SJSA1 (cell line): Measurements from ENCODE around the gene ICOSLG. TPM values are rescaled to one million over a fixed set of nuclear protein-coding genes. Genes with fewer than 3 reads are reported as not detected.
"Not testable (repeated sequence)": the region's sequence is repeated elsewhere in the genome, so short reads cannot be mapped to it uniquely, and the experiment has no call there.

Source experiments
- DNase-seq, 2 experiments: peaks; one replicate each; pipeline ENCODE4 v3.0.0-alpha.2; 2015 to 2020; ENCODE audit warnings: low spot score in 2 of 2, low read depth in 1 of 2
- H3K27ac ChIP-seq: fragments of 250-450 bp; sonication (Bioruptor Pico); 2 replicates; pipeline ENCODE4 v1.5.1; 2020; ENCODE audit warnings: mild to moderate bottlenecking, moderate library complexity
- H3K27me3 ChIP-seq: fragments of 250-450 bp; sonication (Bioruptor Pico); replicated peaks from 2 replicates; pipeline ENCODE4 v1.5.1; 2020; ENCODE audit warnings: mild to moderate bottlenecking, moderate library complexity
- H3K36me3 ChIP-seq: fragments of 250-450 bp; sonication (Bioruptor Pico); 2 replicates; pipeline ENCODE4 v1.5.1; 2020; ENCODE audit warnings: mild to moderate bottlenecking
- H3K4me1 ChIP-seq: fragments of 250-450 bp; sonication (Bioruptor Pico); replicated peaks from 2 replicates; pipeline ENCODE4 v1.6.1; 2021; ENCODE audit warnings: mild to moderate bottlenecking
- H3K4me3 ChIP-seq: fragments of 250-450 bp; sonication (Bioruptor Pico); 2 replicates; pipeline ENCODE4 v1.5.1; 2020; ENCODE audit warnings: mild to moderate bottlenecking
- H3K9me3 ChIP-seq: fragments of 250-450 bp; sonication (Bioruptor Pico); replicated peaks from 2 replicates; pipeline ENCODE4 v1.5.1; 2020; ENCODE audit warnings: mild to moderate bottlenecking
- total RNA-seq: library from RNA; depleted of rRNA; stranded (reverse); fragments of >200 nt; shearing (Covaris generic); gene quantifications from 2 replicates; pipeline ENCODE4 v1.2.3, GENCODE V29; 2014; rRNA removed

Gene ICOSLG
- total RNA-seq, result 0.26 TPM in 1 of 2 replicates, not detected in the other

- not testable (repeated sequence) for DNase-seq
Measured at GRCh38 chr21:44240842-44241241, at the start of gene ICOSLG. TSS of gene ICOSLG (minus strand) at chr21:44240943. CDS start at chr21:44240817, 126 bp downstream.

DNA sequence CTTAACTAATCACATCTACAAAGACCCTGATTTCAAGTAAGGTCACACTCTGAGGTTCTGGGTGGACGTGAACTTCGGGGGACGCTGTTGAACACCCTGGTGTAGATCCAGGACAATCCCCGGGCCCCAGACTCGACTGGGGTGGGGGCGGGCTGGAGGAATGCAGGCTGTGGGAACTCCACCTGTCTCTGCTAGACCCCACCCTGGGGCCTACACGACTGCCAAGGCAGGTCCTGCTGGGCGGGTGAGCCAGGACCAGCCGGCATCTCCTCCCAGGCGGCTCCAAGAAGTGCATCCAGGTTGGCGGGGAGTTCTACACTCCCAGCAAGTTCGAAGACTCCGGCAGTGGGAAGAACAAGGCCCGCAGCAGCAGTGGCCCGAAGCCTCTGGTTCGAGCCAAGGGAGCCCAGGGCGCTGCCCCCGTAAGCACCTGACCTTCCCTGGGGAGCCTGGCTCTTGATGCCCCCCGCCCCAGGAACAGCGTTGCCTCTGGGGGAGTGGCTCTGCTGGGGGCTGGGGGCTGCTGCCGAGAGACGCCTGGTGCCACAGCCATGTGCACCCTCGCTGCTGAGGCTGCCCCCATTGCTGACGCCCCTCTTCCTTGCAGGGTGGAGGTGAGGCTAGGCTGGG lies 48.8 kb upstream of the ICOSLG start:
- no peak for DNase-seq
- Histone ChIP-seq H3K4me1 (peaks cover 7% of the 10 kb centered on the region), H3K9me3 (no peaks in the 10 kb centered on the region; the same call in 1 of the 2 replicates), H3K27me3 (0 out of 2 replicates have a peak, but pooled peaks cover 4% of the 10 kb centered on the region), H3K27ac (no peak overlapping the region), H3K4me3 (no peak overlapping the region), H3K36me3 (no peaks in the 10 kb centered on the region)

More at GRCh38 chr21:44240842-44241241, at the start of gene ICOSLG:
- not testable (repeated sequence) for H3K27ac ChIP-seq, H3K4me3 ChIP-seq, H3K9me3 ChIP-seq, H3K4me1 ChIP-seq, H3K36me3 ChIP-seq, H3K27me3 ChIP-seq

GRCh38 chr21:44288251-44289110 lies 47.7 kb upstream of the ICOSLG start:
- Histone ChIP-seq H3K27me3 (0 out of 2 replicates have a peak, but pooled peaks cover 4% of the 10 kb centered on the region), H3K36me3 (no peaks in the 10 kb centered on the region), H3K9me3 (no peaks in the 10 kb centered on the region; the same call in 1 of the 2 replicates), H3K4me3 (no peak overlapping the region), H3K27ac (no peak overlapping the region), H3K4me1 (peaks cover 7% of the 10 kb centered on the region)
- DNase-seq, result no peak

- 0 out of 2 replicates have a peak, but pooled peaks cover 4% of the 10 kb centered on the region for H3K27me3 ChIP-seq
- no peaks in the 10 kb centered on the region; the same call in 1 of the 2 replicates for H3K9me3 ChIP-seq
- no peak overlapping the region for H3K4me3 ChIP-seq
- DNase-seq, result no peak
- H3K27ac ChIP-seq, result no peak overlapping the region
- H3K36me3 ChIP-seq, result no peaks in the 10 kb centered on the region
- peaks cover 7% of the 10 kb centered on the region for H3K4me1 ChIP-seq
Measured at GRCh38 chr21:44286716-44287632, 46.2 kb upstream of the ICOSLG start.

GRCh38 chr21:44286086-44286715 lies 45.5 kb upstream of the ICOSLG start:
- no peaks in the 10 kb centered on the region; the same call in 1 of the 2 replicates for H3K9me3 ChIP-seq
- no peak for DNase-seq
- no peak overlapping the region for H3K27ac ChIP-seq
- H3K4me1 ChIP-seq, result peaks cover 7% of the 10 kb centered on the region
- no peaks in the 10 kb centered on the region for H3K36me3 ChIP-seq
- H3K4me3 ChIP-seq, result no peak overlapping the region
- 0 out of 2 replicates have a peak, but pooled peaks cover 4% of the 10 kb centered on the region for H3K27me3 ChIP-seq

DNA sequence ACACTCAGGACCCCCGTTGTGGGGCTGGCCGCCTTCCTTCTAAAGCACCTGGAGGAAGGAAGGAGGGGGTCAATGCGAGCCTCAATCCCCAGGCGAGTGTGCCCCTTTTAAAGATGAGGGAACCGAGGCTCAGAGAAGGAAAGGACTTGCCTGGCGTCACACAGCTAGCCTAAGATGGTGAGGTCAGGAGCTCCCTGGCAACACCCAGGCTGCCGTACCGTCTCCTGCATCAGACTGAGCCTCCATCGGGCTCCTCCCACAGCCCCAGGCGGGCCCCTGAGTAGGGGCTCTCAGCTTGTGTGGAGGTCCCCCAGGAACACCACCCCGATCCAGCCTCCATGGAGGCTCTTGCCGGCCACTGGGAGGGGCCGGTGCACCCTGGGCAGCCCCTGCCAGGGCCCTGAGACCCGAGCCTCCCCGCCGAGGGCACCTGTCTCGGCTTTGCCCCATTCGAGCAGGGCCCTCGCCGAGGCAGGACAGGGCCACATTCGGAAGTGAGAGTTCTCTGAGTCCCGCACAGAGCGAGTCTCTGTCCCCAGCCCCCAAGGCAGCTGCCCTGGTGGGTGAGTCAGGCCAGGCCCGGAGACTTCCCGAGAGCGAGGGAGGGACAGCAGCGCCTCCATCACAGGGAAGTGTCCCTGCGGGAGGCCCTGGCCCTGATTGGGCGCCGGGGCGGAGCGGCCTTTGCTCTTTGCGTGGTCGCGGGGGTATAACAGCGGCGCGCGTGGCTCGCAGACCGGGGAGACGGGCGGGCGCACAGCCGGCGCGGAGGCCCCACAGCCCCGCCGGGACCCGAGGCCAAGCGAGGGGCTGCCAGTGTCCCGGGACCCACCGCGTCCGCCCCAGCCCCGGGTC lies 44.6 kb upstream of the ICOSLG start, which contains the start of gene AIRE:
Gene AIRE (plus strand): TSS at position 739 of the 855 bp plus-strand sequence. CDS start 131 bp downstream, outside the sequence.
- H3K4me1 ChIP-seq, result peaks cover 7% of the 10 kb centered on the region
- peak in 1 of 2 experiments; percentile 70 for DNase-seq
- no peak within 1 kb of the TSS for H3K27ac ChIP-seq
- 0 out of 2 replicates have a peak, but pooled peaks cover 4% of the 10 kb centered on the region for H3K27me3 ChIP-seq
- peak within 1 kb of the TSS; percentile 9; the same call in 1 of the 2 replicates for H3K4me3 ChIP-seq
- no peaks in the 10 kb centered on the region; the same call in 1 of the 2 replicates for H3K9me3 ChIP-seq
- H3K36me3 ChIP-seq, result no peaks in the 10 kb centered on the region

DNA sequence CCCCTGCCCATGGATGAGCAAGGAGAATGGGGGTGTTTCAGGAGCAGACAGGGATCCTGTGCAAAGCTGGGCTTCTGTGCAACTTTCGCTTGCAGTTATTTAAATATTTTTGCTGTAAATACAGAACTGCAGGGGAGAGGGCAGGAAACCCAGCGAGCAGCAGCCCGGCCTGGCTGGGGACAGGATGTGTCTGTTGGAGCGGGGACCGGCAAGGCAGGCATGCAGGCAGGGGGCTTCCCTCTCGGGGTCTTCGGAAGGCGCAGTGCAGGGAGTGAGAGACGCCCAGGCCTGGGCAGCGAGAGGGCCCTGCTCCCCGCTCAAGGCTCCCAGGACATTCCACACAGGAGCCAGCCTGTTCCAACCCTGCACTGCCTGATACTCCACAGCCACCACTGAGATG lies 43.2 kb upstream of the ICOSLG start:
- H3K36me3 ChIP-seq, result no peaks in the 10 kb centered on the region
- H3K27ac ChIP-seq, result no peak overlapping the region
- peaks cover 7% of the 10 kb centered on the region for H3K4me1 ChIP-seq
- DNase-seq, result no peak
- no peak overlapping the region for H3K4me3 ChIP-seq
- H3K27me3 ChIP-seq, result 0 out of 2 replicates have a peak, but pooled peaks cover 4% of the 10 kb centered on the region
- H3K9me3 ChIP-seq, result no peaks in the 10 kb centered on the region; the same call in 1 of the 2 replicates

DNA sequence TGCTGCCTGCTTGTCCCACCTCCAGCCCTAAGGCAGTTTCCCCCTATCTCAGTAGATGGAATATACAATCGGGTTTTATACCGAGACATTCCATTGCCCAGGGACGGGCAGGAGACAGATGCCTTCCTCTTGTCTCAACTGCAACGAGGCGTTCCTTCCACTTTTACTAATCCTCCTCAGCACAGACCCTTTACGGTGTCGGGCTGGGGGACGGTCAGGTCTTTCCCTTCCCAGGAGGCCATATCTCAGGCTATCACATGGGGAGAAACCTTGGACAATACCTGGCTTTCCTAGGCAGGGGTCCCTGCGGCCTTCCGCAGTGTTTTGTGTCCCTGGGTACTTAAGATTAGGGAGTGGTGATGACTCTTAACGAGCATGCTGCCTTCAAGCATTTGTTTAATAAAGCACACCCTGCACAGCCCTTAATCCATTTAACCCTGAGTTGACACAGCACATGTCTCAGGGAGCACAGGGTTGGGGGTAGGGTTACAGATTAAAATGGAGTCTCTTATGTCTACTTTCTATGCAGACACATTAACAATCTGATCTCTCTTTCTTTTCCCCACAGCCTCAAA lies 42.6 kb upstream of the ICOSLG start:
- H3K9me3 ChIP-seq, H3K27me3 ChIP-seq, H3K4me1 ChIP-seq, H3K4me3 ChIP-seq, H3K27ac ChIP-seq, H3K36me3 ChIP-seq, DNase-seq: not testable (repeated sequence)

GRCh38 chr21:44282370-44282769 lies 41.6 kb upstream of the ICOSLG start:
- Histone ChIP-seq H3K27ac (no peak overlapping the region), H3K27me3 (0 out of 2 replicates have a peak, but pooled peaks cover 4% of the 10 kb centered on the region), H3K36me3 (no peaks in the 10 kb centered on the region), H3K4me1 (peaks cover 7% of the 10 kb centered on the region), H3K9me3 (no peaks in the 10 kb centered on the region; the same call in 1 of the 2 replicates), H3K4me3 (no peak overlapping the region)
- no peak for DNase-seq

- Histone ChIP-seq H3K4me1 (peaks cover 7% of the 10 kb centered on the region), H3K27me3 (0 out of 2 replicates have a peak, but pooled peaks cover 4% of the 10 kb centered on the region), H3K36me3 (no peaks in the 10 kb centered on the region), H3K4me3 (no peak overlapping the region), H3K9me3 (no peaks in the 10 kb centered on the region; the same call in 1 of the 2 replicates), H3K27ac (no peak overlapping the region)
- DNase-seq, result no peak
Measured at GRCh38 chr21:44281801-44282200, 41.1 kb upstream of the ICOSLG start.

- Histone ChIP-seq H3K4me3 (no peak overlapping the region), H3K36me3 (no peaks in the 10 kb centered on the region), H3K27ac (no peak overlapping the region), H3K9me3 (no peaks in the 10 kb centered on the region), H3K27me3 (no peaks in the 10 kb centered on the region; the same call in none of the 2 replicates), H3K4me1 (no peaks in the 10 kb centered on the region)
- no peak for DNase-seq
Measured at GRCh38 chr21:44279354-44280260, 38.9 kb upstream of the ICOSLG start.
